ENCODE results near the gene STN1.
"Not testable (repeated sequence)": the region's sequence is repeated elsewhere in the genome, so short reads cannot be mapped to it uniquely, and the experiment has no call there.

STN1 gene

DNA sequence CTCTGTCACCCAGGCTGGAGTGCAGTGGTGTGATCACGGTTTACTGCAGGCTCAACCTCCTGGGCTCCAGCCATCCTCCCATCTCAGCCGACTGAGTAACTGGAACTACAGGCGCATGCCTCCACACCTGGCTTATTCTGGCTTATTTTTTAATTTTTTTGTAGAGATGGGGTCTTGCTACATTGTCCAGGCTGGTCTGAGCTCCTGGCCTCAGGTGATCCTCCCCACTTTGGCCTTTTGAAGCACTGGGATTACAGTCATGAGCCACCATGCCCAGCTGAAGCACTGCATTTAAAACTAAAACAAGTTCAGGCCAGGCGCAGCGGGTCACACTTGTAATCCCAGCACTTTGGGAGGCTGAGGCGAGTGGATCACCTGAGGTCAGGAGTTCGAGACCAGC, 70.6 kb downstream of the STN1 start:
- Histone ChIP-seq H3K36me3 (ENCODE audit: control insufficient read depth, low read depth, low read length) (no peaks in the 10 kb centered on the region), H3K4me3 (ENCODE audit: low read length) (no peak overlapping the region), H3K27ac (ENCODE audit: low read length) (no peak overlapping the region), H3K9ac (ENCODE audit: low read length) (no peak overlapping the region), H3K9me3 (ENCODE audit: control insufficient read depth, low read depth, low read length) (no peaks in the 10 kb centered on the region), H3K4me1 (ENCODE audit: control insufficient read depth, low read depth, low read length) (peaks cover 4% of the 10 kb centered on the region), H3K27me3 (ENCODE audit: control insufficient read depth, insufficient read depth, low read length) (no peaks in the 10 kb centered on the region)

DNA sequence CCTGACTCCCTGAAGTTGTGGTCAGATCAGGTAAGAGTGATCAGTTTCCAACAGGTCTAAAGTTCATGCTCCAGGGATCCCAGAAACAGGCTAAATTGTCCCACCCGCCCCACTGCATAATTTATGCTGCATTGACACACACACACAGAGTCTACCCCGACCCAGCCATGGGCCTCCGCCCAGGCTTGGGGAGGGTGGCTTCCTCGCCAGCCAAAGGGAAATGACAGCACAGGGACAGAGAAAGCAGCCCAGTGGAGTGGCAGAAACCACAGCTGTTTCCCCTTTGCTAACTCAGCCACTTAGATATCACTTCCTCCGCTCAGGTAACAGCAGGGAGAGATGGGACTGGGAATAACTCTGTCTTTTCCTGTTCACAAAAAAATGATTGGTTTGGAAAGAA, 72.0 kb downstream of the STN1 start:
- Histone ChIP-seq H3K4me3 (ENCODE audit: low read length) (no peak overlapping the region), H3K27me3 (ENCODE audit: control insufficient read depth, insufficient read depth, low read length) (no peaks in the 10 kb centered on the region)

DNA sequence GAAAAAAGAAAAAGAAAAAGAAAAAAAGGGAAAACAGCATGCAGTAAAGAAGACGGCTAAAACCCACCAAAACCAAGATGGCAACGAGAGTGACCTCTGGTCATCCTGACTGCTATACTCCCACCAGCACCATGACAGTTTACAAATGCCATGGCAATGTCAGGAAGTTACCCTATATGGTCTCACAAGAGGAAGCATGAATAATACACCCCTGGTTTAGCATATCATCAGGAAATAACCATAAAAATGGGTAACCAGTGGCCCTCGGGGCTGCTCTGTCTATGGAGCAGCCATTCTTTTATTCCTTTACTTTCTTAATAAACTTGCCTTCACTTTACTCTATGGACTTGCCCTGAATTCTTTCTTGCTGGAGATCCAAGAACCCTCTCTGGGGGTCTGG, 72.6 kb downstream of the STN1 start:
- H3K9me3 ChIP-seq (ENCODE audit: control insufficient read depth, low read depth, low read length); H3K27ac ChIP-seq (ENCODE audit: low read length); H3K9ac ChIP-seq (ENCODE audit: low read length); H3K27me3 ChIP-seq (ENCODE audit: control insufficient read depth, insufficient read depth, low read length); H3K4me3 ChIP-seq (ENCODE audit: low read length); H3K36me3 ChIP-seq (ENCODE audit: control insufficient read depth, low read depth, low read length): not testable (repeated sequence)
- H3K4me1 ChIP-seq (ENCODE audit: control insufficient read depth, low read depth, low read length): peaks cover 14% of the 10 kb centered on the region

More for the DNA sequence above, 72.0 kb downstream of the STN1 start:
- Histone ChIP-seq H3K36me3 (ENCODE audit: control insufficient read depth, low read depth, low read length) (no peaks in the 10 kb centered on the region), H3K4me1 (ENCODE audit: control insufficient read depth, low read depth, low read length) (peaks cover 8% of the 10 kb centered on the region), H3K9me3 (ENCODE audit: control insufficient read depth, low read depth, low read length) (no peaks in the 10 kb centered on the region), H3K27ac (ENCODE audit: low read length) (no peak overlapping the region), H3K9ac (ENCODE audit: low read length) (no peak overlapping the region)

DNA sequence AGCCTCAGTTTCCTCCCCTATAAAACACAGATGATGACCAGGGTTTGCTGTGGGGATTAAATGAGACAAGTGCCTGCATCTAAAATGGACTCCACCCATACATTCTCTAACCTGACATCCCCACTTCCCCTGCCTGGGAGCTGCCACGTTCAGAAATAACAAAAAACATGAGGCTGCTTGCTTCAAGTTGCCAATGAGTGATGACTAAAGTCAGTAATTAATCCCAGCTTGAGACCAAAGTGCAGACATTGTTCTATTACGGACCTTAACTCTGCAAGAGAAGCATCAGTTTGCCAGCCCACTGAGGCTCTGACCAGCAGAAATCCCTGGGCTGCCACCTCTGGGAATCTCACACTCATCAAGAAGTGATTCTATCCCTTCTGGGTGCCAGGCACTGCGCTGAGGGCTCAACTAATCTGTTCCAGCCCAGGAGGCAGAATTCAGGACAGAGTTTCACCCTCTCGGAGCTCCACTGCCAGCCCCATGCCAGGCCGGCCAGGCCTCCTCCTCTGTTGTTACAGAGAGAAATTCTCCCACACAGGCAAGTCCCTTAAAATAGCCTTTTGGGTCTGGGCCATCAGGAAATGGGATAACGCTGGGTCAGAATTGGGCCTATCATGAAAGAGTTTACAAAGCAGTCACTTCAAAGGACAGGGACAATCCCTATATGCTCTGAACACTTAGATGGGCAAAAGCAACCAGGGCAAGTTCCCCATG, 74.0 kb downstream of the STN1 start:
- peaks cover 27% of the 10 kb centered on the region for H3K4me1 ChIP-seq (ENCODE audit: control insufficient read depth, low read depth, low read length)
- no peak overlapping the region for H3K4me3 ChIP-seq (ENCODE audit: low read length)
- H3K9ac ChIP-seq (ENCODE audit: low read length): no peak overlapping the region
- no peaks in the 10 kb centered on the region for H3K36me3 ChIP-seq (ENCODE audit: control insufficient read depth, low read depth, low read length)
- no peaks in the 10 kb centered on the region for H3K27me3 ChIP-seq (ENCODE audit: control insufficient read depth, insufficient read depth, low read length)
- H3K9me3 ChIP-seq (ENCODE audit: control insufficient read depth, low read depth, low read length): no peaks in the 10 kb centered on the region
- no peak overlapping the region for H3K27ac ChIP-seq (ENCODE audit: low read length)

DNA sequence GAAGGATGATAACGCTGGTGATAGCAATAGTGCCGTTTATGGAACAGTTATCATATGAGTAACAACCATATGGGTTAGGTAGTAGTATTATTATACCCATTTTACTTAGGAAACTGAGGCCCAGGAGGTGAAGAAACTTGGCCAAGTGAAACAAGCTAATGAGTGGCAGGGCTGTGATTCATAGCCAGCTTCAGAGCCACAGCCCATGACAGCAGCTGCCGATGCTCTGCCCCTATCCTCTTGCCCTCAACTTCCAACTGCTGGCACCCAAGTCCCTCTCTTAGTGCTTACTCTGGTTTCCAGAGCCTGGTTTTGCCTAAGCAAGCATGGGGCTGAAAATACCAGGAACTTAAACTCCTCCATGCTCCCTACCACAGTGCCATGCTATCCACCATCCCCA, 74.9 kb downstream of the STN1 start:
- no peak overlapping the region for H3K4me3 ChIP-seq (ENCODE audit: low read length)
- peaks cover 30% of the 10 kb centered on the region for H3K4me1 ChIP-seq (ENCODE audit: control insufficient read depth, low read depth, low read length)
- H3K9me3 ChIP-seq (ENCODE audit: control insufficient read depth, low read depth, low read length): no peaks in the 10 kb centered on the region
- no peak overlapping the region for H3K9ac ChIP-seq (ENCODE audit: low read length)
- no peaks in the 10 kb centered on the region for H3K27me3 ChIP-seq (ENCODE audit: control insufficient read depth, insufficient read depth, low read length)
- no peak overlapping the region for H3K27ac ChIP-seq (ENCODE audit: low read length)
- H3K36me3 ChIP-seq (ENCODE audit: control insufficient read depth, low read depth, low read length): no peaks in the 10 kb centered on the region

DNA sequence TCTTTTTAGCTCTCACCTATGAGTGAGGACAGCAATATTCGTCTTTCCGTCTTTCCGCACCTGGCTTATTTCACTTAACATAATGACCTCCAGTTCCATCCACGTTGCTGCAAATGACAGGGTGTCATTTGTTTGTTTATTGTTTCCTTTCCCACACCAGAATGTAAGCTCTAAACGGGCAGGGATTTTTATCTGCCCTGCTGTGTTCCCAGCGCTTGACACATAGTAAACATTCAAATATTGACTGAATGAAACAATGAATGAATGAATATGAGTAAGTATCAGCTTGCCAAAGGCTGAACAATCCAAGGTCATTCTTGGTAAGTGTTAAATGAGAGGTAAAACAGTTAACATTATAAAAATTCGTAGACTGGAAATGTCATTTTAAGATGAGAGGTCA, 75.4 kb downstream of the STN1 start:
- Histone ChIP-seq H3K9ac (ENCODE audit: low read length) (no peak overlapping the region), H3K9me3 (ENCODE audit: control insufficient read depth, low read depth, low read length) (no peaks in the 10 kb centered on the region), H3K27ac (ENCODE audit: low read length) (no peak overlapping the region), H3K36me3 (ENCODE audit: control insufficient read depth, low read depth, low read length) (no peaks in the 10 kb centered on the region), H3K4me3 (ENCODE audit: low read length) (no peak overlapping the region), H3K27me3 (ENCODE audit: control insufficient read depth, insufficient read depth, low read length) (no peaks in the 10 kb centered on the region), H3K4me1 (ENCODE audit: control insufficient read depth, low read depth, low read length) (peaks cover 30% of the 10 kb centered on the region)

DNA sequence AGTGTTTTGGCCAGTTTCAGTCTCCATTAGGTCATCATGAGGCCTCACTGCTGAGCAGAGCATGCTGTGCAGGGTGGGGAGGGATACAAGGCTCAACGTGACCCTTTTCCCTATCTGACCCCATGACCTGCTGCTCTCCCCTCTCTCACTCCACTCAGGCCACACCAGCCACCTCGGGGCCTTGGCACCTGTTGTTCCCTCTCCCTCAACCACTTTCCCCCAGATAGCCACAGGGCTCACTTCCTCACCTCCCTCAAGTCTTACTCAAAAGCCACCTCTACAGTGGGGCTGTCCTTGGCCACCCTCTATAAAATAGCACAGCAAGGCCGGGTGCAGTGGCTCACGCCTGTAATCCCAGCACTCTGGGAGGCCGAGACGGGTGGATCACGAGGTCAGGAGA, 76.5 kb downstream of the STN1 start:
- Histone ChIP-seq H3K4me1 (ENCODE audit: control insufficient read depth, low read depth, low read length) (peaks cover 30% of the 10 kb centered on the region), H3K27ac (ENCODE audit: low read length) (no peak overlapping the region)

DNA sequence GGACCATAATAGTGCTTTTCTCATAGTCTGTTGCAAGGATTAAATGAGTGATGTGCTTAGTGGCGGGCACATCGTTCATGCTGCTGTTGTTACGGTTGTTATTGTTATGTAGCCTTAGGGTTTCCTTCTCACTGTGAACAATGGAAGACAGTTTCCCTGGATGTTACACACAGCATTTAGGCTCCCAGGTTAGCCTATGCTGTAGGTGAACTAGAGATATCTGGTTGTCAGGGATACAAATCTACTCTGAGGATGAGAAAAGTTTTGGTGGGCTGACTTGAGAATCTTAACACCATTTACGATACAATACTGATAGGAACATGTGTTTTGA, 77.3 kb downstream of the STN1 start:
- no peak overlapping the region for H3K27ac ChIP-seq (ENCODE audit: low read length)
- H3K9me3 ChIP-seq (ENCODE audit: control insufficient read depth, low read depth, low read length): no peaks in the 10 kb centered on the region
- H3K4me3 ChIP-seq (ENCODE audit: low read length): no peak overlapping the region
- no peaks in the 10 kb centered on the region for H3K36me3 ChIP-seq (ENCODE audit: control insufficient read depth, low read depth, low read length)
- H3K27me3 ChIP-seq (ENCODE audit: control insufficient read depth, insufficient read depth, low read length): no peaks in the 10 kb centered on the region
- no peak overlapping the region for H3K9ac ChIP-seq (ENCODE audit: low read length)
- peaks cover 29% of the 10 kb centered on the region for H3K4me1 ChIP-seq (ENCODE audit: control insufficient read depth, low read depth, low read length)

More for the DNA sequence above, 76.5 kb downstream of the STN1 start:
- H3K4me3 ChIP-seq (ENCODE audit: low read length): no peak overlapping the region
- no peaks in the 10 kb centered on the region for H3K9me3 ChIP-seq (ENCODE audit: control insufficient read depth, low read depth, low read length)
- no peaks in the 10 kb centered on the region for H3K27me3 ChIP-seq (ENCODE audit: control insufficient read depth, insufficient read depth, low read length)
- no peak overlapping the region for H3K9ac ChIP-seq (ENCODE audit: low read length)
- no peaks in the 10 kb centered on the region for H3K36me3 ChIP-seq (ENCODE audit: control insufficient read depth, low read depth, low read length)

DNA sequence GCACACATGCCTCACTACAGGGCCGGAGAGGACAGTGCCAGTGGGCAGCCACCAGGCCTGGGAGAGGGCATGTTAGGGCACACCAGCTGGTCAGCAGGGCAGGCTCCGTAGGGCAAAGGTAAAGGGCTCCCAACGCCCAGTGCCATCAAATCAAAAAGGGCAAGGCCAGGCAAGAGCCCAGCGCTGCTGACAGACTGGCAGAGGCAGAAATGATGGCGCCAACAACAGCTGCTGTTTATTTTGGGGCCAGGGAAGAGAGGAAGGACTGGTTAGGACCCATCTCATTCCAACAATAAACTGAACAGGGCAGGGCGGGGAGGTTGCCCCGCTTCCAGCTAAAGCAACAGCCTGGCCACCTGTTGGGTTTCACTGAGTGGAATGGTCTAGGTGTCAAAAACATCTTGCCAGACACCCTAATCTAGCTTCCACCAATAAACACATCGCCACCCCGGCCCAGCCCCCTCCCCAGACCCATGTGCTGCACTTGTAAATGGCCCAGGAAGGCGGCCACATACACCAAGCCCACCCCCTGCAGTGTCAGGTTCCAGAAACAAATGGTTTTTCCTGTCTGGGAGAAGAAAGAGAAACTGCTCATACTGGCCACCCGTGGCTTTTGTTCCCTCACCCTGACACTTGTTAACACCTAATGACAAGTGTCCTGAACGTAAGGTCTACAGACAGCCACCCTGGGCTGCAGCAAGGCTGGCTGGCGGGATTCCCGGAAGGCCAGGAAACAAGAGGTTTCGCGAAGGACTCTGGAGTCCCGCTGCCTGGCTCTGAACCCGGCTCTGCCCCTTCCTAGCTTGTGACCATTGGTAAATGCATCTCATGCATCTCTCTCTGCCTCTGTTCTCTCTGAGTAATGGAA, 77.9 kb downstream of the STN1 start:
- peaks cover 26% of the 10 kb centered on the region for H3K4me1 ChIP-seq (ENCODE audit: control insufficient read depth, low read depth, low read length)
- H3K9me3 ChIP-seq (ENCODE audit: control insufficient read depth, low read depth, low read length): no peaks in the 10 kb centered on the region
- H3K4me3 ChIP-seq (ENCODE audit: low read length): no peak overlapping the region
- H3K36me3 ChIP-seq (ENCODE audit: control insufficient read depth, low read depth, low read length): no peaks in the 10 kb centered on the region
- no peak overlapping the region for H3K9ac ChIP-seq (ENCODE audit: low read length)
- no peak overlapping the region for H3K27ac ChIP-seq (ENCODE audit: low read length)
- H3K27me3 ChIP-seq (ENCODE audit: control insufficient read depth, insufficient read depth, low read length): no peaks in the 10 kb centered on the region

DNA sequence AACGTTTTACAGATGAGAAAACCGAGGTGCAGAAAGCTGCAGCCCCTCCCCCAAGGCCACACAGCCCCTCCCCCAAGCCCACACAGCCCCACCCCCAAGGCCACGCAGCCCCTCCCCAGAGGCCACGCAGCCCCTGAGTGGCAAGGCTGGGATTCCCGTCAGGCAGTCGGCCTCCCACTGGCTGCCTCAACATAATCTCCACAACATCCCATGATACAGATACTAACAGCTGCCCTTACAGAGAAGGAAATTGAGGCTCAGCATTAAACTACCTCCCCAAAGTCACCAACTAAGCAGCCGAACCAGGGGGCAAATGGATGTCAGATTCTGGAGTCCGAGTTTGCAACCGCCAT, 78.5 kb downstream of the STN1 start:
- no peak overlapping the region for H3K4me3 ChIP-seq (ENCODE audit: low read length)
- H3K27me3 ChIP-seq (ENCODE audit: control insufficient read depth, insufficient read depth, low read length): no peaks in the 10 kb centered on the region
- H3K9ac ChIP-seq (ENCODE audit: low read length): no peak overlapping the region
- H3K27ac ChIP-seq (ENCODE audit: low read length): no peak overlapping the region
- H3K9me3 ChIP-seq (ENCODE audit: control insufficient read depth, low read depth, low read length): no peaks in the 10 kb centered on the region
- no peaks in the 10 kb centered on the region for H3K36me3 ChIP-seq (ENCODE audit: control insufficient read depth, low read depth, low read length)
- peaks cover 31% of the 10 kb centered on the region for H3K4me1 ChIP-seq (ENCODE audit: control insufficient read depth, low read depth, low read length)

DNA sequence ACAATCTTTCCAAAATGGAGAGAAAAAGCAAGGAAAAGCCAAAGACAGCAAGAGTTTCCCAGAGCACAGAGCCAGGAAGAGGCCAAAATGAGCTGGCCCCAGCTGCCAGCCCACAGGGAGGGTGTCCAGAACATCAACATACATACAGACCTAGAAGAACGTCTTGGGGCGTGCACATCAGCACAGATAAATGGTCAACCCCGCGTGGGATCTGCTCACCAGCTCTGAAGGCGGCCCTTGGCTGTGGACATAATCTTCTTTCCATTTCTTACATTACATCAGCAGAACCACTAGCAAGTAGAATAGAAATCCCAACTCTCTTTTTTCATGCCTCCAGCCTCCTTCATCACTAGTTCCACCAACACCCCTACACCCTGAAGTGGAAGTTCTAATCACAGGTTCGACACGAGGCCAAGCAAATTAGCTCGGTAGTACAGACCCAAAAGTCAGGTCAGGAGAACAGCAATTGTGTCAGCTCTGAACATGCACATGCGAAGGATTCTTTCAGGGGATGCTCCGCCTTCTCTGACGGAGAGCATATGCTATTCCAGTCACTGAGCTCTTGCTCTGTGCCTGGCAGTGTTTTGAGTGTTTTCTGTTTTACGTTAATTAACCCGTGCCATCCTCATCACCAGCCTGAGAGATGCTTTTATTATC, 79.0 kb downstream of the STN1 start:
- Histone ChIP-seq H3K9ac (ENCODE audit: low read length) (no peak overlapping the region), H3K4me3 (ENCODE audit: low read length) (no peak overlapping the region), H3K27me3 (ENCODE audit: control insufficient read depth, insufficient read depth, low read length) (no peaks in the 10 kb centered on the region), H3K36me3 (ENCODE audit: control insufficient read depth, low read depth, low read length) (no peaks in the 10 kb centered on the region), H3K27ac (ENCODE audit: low read length) (no peak overlapping the region), H3K4me1 (ENCODE audit: control insufficient read depth, low read depth, low read length) (peaks cover 36% of the 10 kb centered on the region), H3K9me3 (ENCODE audit: control insufficient read depth, low read depth, low read length) (no peaks in the 10 kb centered on the region)

Data from iPS-18a (cell line).